A549 treated with Mapracorat at 1 μM for 4 hours (cell line): Measurements from ENCODE around the gene ADAMTS12. TPM values are rescaled to one million over a fixed set of nuclear protein-coding genes. Genes with fewer than 3 reads are reported as not detected.

Experiments used
- total RNA-seq: library from RNA; stranded (reverse); fragments of 200-300 nt; extraction: Qiagen RNA extraction; gene quantifications from 5 replicates; pipeline ENCODE4 v1.2.3, GENCODE V29; 2022

The ADAMTS12 gene, protein sequence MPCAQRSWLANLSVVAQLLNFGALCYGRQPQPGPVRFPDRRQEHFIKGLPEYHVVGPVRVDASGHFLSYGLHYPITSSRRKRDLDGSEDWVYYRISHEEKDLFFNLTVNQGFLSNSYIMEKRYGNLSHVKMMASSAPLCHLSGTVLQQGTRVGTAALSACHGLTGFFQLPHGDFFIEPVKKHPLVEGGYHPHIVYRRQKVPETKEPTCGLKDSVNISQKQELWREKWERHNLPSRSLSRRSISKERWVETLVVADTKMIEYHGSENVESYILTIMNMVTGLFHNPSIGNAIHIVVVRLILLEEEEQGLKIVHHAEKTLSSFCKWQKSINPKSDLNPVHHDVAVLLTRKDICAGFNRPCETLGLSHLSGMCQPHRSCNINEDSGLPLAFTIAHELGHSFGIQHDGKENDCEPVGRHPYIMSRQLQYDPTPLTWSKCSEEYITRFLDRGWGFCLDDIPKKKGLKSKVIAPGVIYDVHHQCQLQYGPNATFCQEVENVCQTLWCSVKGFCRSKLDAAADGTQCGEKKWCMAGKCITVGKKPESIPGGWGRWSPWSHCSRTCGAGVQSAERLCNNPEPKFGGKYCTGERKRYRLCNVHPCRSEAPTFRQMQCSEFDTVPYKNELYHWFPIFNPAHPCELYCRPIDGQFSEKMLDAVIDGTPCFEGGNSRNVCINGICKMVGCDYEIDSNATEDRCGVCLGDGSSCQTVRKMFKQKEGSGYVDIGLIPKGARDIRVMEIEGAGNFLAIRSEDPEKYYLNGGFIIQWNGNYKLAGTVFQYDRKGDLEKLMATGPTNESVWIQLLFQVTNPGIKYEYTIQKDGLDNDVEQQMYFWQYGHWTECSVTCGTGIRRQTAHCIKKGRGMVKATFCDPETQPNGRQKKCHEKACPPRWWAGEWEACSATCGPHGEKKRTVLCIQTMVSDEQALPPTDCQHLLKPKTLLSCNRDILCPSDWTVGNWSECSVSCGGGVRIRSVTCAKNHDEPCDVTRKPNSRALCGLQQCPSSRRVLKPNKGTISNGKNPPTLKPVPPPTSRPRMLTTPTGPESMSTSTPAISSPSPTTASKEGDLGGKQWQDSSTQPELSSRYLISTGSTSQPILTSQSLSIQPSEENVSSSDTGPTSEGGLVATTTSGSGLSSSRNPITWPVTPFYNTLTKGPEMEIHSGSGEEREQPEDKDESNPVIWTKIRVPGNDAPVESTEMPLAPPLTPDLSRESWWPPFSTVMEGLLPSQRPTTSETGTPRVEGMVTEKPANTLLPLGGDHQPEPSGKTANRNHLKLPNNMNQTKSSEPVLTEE (N-terminal part only)
- total RNA-seq, result 6.2 to 7.9 TPM (median 7.3 TPM) in 5 replicates

DNA sequence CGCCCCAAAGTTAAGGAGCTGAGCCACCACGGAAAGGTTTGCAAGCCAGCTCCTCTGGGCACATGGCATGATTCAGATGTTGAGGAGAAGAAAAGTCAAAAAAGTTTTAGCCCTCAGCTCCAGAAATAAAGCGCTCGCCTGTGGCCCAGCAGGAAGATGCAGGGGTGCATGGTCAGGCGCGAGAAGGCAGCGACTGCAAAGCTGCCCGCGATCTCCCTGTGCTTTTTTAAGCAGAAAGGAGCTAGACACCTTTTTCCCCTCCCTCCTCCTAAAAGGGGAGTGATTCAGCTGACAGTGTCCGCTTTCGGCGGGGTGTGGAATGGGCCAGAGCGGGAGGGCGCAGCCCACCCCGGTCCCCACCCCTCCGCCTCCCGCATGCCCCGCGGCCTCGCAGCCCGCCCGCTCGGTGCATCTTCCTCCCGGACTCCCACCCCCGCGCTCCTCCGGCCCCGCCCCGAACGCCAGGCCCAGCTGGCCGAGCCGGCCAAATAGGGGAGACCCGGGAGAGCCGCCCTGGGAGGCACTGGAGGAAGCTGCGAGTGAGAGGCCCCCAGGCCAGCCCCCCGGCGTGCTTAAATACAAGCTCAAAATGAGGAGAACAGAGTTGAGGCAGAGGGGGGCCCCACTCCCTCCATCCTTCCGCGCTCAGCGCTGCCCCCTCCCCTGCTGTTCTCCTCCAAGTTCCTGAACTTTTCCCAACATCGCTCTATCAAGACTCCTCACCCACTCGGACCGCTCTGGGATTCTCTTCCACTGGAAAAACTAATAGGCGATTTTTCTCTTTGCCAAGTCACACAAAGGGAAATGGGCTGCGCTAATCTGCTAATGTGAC, at the start of gene ADAMTS12:
ADAMTS12 (minus strand) TSS at position 203 of the 832 bp plus-strand sequence; CDS start at position 69, 134 bp downstream.

GRCh38 chr5:33936381-33937016, 44.7 kb upstream of the ADAMTS12 start, which contains the start of gene RXFP3:
TSS of gene RXFP3 (plus strand) at chr5:33936386. CDS start at chr5:33936741, 355 bp downstream.

Other genes with a start within 250 kb of the ADAMTS12 start
- not detected in 5 replicates for gene RXFP3, start 44.4 kb upstream of the ADAMTS12 start, total RNA-seq
- gene SLC45A2, start 92.7 kb upstream of the ADAMTS12 start, total RNA-seq, result 0.17 TPM in 1 of 5 replicates, not detected in the others
- gene AMACR, start 116.1 kb upstream of the ADAMTS12 start, total RNA-seq, result 15.0 to 17.9 TPM (median 15.8 TPM) in 5 replicates
- gene C1QTNF3, start 151.2 kb upstream of the ADAMTS12 start, total RNA-seq, result 0.17 to 0.26 TPM (median 0.20 TPM) in 4 of 5 replicates, not detected in the other